Stimulated activated CD8-positive, alpha-beta memory T cell treated with anti-CD3 and anti-CD28 coated beads, Interleukin-15, amount 100 ng/mL, for 48 hours (primary cell): Measurements from ENCODE around the gene ITGB5.
"Not testable (repeated sequence)": the region's sequence is repeated elsewhere in the genome, so short reads cannot be mapped to it uniquely, and the experiment has no call there.

Experiments
- DNase-seq, 2 donors: peaks; one replicate each; pipeline ENCODE4 v3.0.0-alpha.2; 2020; ENCODE audit warnings: low read depth in 2 of 2

Gene ITGB5

DNA sequence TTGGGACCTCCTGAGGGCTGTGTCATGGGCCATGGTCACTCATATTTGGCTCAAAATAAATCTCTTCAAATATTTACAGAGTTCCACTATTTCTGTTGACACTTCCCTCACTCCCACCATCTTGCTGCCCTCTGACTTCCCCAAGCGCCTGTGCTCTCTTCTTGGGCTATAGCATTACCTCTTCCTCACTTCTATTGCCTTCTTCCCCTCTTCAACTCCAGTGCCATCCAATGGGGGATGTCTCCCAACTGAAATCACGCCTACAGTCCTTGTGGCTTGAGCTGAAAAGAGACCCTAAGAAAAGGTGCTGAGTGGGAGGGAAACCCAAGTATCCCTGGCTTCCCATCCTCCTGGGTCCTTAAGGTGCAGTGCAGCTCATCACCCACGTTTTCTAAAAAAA lies 135.1 kb downstream of the ITGB5 start:
- DNase-seq = no peak

DNA sequence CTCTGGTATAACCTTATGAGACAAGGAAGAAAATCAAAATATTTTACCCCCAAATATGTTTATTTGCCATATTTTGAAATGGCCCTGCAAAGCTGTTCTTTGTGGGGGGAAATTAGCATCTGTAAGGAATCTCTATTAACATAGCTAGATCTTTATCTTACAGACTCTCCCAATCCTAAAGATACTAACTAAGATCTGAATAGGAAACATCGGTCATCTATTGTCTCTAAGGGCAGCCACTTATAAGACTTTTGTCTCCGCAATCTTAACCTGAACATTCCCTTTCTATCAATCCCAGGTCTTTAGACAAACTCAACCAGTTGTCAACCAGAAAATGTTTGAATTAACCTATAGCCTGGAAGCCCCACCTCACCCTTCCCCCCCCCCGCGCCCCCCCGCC lies 135.7 kb downstream of the ITGB5 start:
- DNase-seq = no peak

- DNase-seq = not testable (repeated sequence)
These were observed 137.3 kb downstream of the ITGB5 start for GRCh38 chr3:124749877-124750276.

- DNase-seq = no peak
These were observed 138.5 kb downstream of the ITGB5 start for GRCh38 chr3:124748560-124749198.

GRCh38 chr3:124747111-124747981 lies 139.8 kb downstream of the ITGB5 start:
- DNase-seq = no peak

DNA sequence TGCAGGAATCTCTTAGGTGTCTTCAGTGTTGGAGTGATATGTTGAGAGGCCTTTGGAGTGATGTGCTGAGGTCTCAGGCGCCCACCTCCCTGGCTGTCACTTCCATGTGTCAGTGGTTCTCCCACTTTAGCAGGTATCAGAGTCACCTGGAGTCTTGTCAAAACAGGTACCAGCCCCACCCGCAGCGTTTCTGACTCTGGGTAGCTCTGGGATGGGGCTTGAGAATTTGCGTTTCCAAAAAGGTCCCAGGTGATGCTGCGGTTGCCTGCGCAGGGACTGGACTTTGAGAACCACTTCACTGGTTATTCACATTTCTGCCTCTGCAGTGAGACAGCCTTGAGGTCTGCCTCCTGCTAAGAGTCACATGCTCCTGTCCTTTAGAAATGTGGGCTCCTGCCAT lies 141.4 kb downstream of the ITGB5 start:
- DNase-seq = no peak

- DNase-seq = no peak
These were observed 146.1 kb downstream of the ITGB5 start for GRCh38 chr3:124741027-124741426.

DNA sequence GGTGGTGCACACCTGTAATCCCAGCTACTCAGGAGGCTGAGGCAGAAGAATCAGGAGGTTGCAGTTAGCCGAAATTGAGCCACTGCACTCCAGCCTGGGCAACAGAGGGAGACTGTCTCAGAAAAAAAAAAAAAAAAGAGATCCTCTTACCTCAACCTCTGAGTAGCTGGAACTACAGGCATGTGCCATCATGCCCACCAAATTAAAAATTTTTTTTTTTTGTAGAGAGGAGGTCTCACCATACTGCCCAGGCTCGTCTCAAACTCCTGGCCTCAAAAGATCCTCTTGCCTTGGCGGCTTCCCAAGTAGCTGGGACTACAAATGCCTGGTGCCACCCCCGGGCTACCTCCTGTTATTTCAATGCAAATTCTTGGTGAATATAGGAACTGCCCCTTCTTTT lies 155.4 kb downstream of the ITGB5 start:
- DNase-seq = no peak

- DNase-seq = no peak
These were observed 156.2 kb downstream of the ITGB5 start for GRCh38 chr3:124730941-124731297.

- DNase-seq = peak; percentile 89 to 93
These were observed 156.8 kb downstream of the ITGB5 start, which contains the start of gene UMPS for GRCh38 chr3:124730129-124730940. Gene UMPS, plus strand, starts transcription at chr3:124730452. Its CDS starts 20 bp downstream, at chr3:124730472.

GRCh38 chr3:124722589-124722988 lies 164.6 kb downstream of the ITGB5 start:
- no peak for DNase-seq

DNA sequence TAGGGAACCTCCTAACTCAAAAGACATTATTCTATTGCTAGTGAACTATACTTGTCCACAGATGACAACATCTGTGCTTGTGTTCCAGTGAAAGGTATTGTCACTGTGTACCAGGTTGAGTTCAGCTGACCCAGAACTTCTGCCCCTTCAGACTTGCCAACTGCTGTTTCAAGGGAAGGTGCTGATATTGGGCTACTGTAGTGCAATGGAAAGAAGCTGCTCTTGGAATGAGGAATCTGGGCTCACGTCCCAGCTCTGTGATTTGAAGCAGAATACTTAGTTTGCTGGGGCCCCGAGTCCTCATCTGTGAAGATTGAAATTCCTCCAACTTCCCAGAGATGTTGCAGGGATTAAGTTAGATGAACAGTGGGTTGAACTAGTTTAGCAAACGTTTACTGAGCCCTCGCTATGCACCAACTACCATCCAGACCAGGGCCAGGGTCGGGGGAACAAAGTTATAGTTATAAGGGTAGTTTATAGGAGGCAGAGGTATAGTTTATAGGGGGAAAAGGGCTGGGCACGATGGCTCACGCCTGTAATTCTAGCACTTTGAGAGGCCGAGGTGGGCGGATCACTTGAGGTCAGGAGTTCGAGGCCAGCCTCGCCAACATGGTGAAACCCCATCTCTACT lies 172.8 kb downstream of the ITGB5 start:
- DNase-seq = no peak
